ENCODE data around the gene ABCF2.

Gene ABCF2

DNA sequence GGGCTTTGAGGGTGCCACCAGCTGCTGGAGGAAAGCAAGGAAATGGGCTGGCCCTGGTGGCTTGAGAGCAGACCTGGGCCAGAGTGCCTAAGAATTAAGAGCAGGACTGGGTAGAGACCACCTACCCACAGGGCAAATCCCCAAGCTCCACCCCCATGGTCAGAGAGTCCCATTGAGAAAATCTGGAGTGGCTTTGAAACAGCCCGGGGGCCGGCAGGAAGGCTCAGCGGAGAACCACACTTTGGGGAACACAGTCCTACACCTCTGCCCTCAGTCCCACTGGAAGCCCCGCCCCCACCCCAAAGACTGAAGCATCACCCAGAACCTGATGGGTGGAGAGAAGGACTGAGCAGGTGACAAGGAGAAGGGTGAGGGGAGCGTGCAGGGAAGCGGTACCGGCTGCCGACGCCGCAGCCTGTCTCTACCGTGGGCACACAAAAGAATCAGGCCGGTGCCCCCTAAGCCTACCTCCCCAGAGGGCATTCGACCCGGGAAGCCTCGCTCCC lies 17.9 kb upstream of the ABCF2 start:
- ATAC-seq (ENCODE audit: low read depth) = no peak
- DNase-seq (ENCODE audit: low spot score) = no peak
- Histone ChIP-seq H3K27ac (ENCODE audit: poor library complexity, severe bottlenecking) (no peak overlapping the region), H3K9me3 (ENCODE audit: severe bottlenecking) (no peaks in the 10 kb centered on the region), H3K4me3 (ENCODE audit: severe bottlenecking) (no peak overlapping the region), H3K27me3 (ENCODE audit: insufficient read depth, poor library complexity, severe bottlenecking) (peaks cover 9% of the 10 kb centered on the region), H3K36me3 (ENCODE audit: low read depth) (no peaks in the 10 kb centered on the region), H3K4me1 (ENCODE audit: insufficient read depth, poor library complexity, severe bottlenecking) (no peaks in the 10 kb centered on the region)
- TF ChIP-seq CTCF (IDR thresholded peaks at IDR 0.05; ENCODE audit: poor library complexity, severe bottlenecking) = no peak

GRCh38 chr7:151244196-151244840 lies 17.3 kb upstream of the ABCF2 start:
- H3K4me1 ChIP-seq (ENCODE audit: insufficient read depth, poor library complexity, severe bottlenecking) = no peaks in the 10 kb centered on the region
- H3K27me3 ChIP-seq (ENCODE audit: insufficient read depth, poor library complexity, severe bottlenecking) = peaks cover 9% of the 10 kb centered on the region

DNA sequence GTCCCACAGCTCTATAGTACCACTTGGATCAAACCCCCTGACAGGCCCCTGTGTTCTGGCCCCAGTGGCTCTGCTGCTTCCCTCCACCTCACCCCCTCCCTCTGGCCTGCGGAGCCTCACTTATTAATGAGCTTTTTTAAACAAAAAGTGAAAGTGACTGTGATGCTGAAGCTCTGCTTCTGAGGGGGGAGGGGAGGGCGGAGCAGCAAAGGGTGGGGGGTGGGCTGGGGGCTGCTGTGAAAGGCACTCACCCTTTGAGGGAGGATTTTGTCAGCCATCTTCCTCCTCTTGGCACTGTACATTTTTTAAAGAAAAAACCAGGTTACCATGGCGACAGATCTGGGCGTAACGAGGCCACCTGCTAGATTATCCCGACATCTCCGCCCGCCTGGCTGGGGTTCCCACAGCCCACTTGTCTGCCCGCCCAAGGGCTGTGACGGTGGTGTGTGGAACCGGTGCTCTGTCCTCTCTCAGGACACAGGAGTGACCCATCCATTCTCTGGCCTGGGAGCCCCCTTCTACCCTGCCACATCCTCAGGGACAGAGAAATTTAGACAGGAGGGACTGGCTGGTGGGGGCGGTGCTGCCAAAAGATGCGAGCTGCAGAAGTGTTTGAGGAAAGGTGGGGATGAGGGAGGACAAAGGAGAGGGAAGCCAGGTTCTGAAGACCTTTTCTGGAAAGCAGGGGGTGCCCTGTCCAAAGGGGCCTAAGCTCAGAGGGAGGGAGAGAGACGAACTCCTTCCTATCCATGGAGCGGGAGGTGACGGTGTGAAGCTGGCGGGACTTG lies 16.6 kb upstream of the ABCF2 start:
- ATAC-seq (ENCODE audit: low read depth) = no peak
- H3K27ac ChIP-seq (ENCODE audit: poor library complexity, severe bottlenecking) = no peak overlapping the region
- H3K27me3 ChIP-seq (ENCODE audit: insufficient read depth, poor library complexity, severe bottlenecking) = peaks cover 9% of the 10 kb centered on the region
- H3K4me3 ChIP-seq (ENCODE audit: severe bottlenecking) = no peak overlapping the region
- no peaks in the 10 kb centered on the region for H3K9me3 ChIP-seq (ENCODE audit: severe bottlenecking)
- no peaks in the 10 kb centered on the region for H3K36me3 ChIP-seq (ENCODE audit: low read depth)
- H3K4me1 ChIP-seq (ENCODE audit: insufficient read depth, poor library complexity, severe bottlenecking) = no peaks in the 10 kb centered on the region
- peak; percentile 35 for DNase-seq (ENCODE audit: low spot score)
- TF ChIP-seq CTCF (IDR thresholded peaks at IDR 0.05; ENCODE audit: poor library complexity, severe bottlenecking) = no peak

More at GRCh38 chr7:151244196-151244840, 17.3 kb upstream of the ABCF2 start:
- DNase-seq (ENCODE audit: low spot score) = peak; percentile 31
- no peaks in the 10 kb centered on the region for H3K36me3 ChIP-seq (ENCODE audit: low read depth)
- no peak for ATAC-seq (ENCODE audit: low read depth)
- no peak overlapping the region for H3K27ac ChIP-seq (ENCODE audit: poor library complexity, severe bottlenecking)
- peak; percentile 62 for TF ChIP-seq CTCF (IDR thresholded peaks at IDR 0.05; ENCODE audit: poor library complexity, severe bottlenecking)
- no peaks in the 10 kb centered on the region for H3K9me3 ChIP-seq (ENCODE audit: severe bottlenecking)
- no peak overlapping the region for H3K4me3 ChIP-seq (ENCODE audit: severe bottlenecking)

DNA sequence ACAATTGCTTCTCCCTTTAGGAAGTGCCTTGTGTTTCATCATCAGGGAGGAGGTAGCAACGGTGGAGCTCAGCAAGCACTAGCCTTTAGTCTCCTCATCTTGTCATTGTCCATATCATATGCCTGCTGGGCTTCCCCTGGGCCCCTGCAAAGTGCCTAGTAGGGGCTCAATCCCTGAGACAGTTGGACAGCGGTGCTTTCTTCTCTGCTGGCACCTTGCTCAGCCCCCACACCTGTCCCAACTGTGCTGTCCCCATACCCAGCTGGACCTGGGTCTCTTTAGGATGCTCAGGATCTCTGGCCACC lies 16.0 kb upstream of the ABCF2 start:
- Histone ChIP-seq H3K9me3 (ENCODE audit: severe bottlenecking) (no peaks in the 10 kb centered on the region), H3K27me3 (ENCODE audit: insufficient read depth, poor library complexity, severe bottlenecking) (peaks cover 9% of the 10 kb centered on the region), H3K36me3 (ENCODE audit: low read depth) (peaks cover 4% of the 10 kb centered on the region; the same call in 1 of the 2 replicates), H3K4me3 (ENCODE audit: severe bottlenecking) (no peak overlapping the region), H3K4me1 (ENCODE audit: insufficient read depth, poor library complexity, severe bottlenecking) (no peaks in the 10 kb centered on the region), H3K27ac (ENCODE audit: poor library complexity, severe bottlenecking) (no peak overlapping the region)
- DNase-seq (ENCODE audit: low spot score) (no peak), ATAC-seq (ENCODE audit: low read depth) (no peak)
- TF ChIP-seq CTCF (IDR thresholded peaks at IDR 0.05; ENCODE audit: poor library complexity, severe bottlenecking) = no peak
